ENCODE data around the gene ATAD3A. TPM values are rescaled to one million over a fixed set of nuclear protein-coding genes. Genes with fewer than 3 reads are reported as not detected.
"Not testable (repeated sequence)": the region's sequence is repeated elsewhere in the genome, so short reads cannot be mapped to it uniquely, and the experiment has no call there.

Gene ATAD3A
- total RNA-seq, 1 experiment from 2014 or later, result 55.8 TPM

- not testable (repeated sequence) for H3K4me1 ChIP-seq (ENCODE audit: insufficient read depth, low read length); H2AK5ac ChIP-seq (ENCODE audit: insufficient read length, low read length); H3K9ac ChIP-seq (ENCODE audit: extremely low read depth, insufficient read length, low read length); H3K9me3 Mint-ChIP-seq; H3K4me3 Mint-ChIP-seq; H3T11ph ChIP-seq (ENCODE audit: low read length); H2BK12ac ChIP-seq (ENCODE audit: insufficient read length, low read depth, low read length); H3K23me2 ChIP-seq (ENCODE audit: insufficient read length, low read depth, low read length, poor library complexity, severe bottlenecking); H3K27me3 Mint-ChIP-seq (ENCODE audit: low read depth); H3K56ac ChIP-seq (ENCODE audit: insufficient read length, low read depth, low read length); DNase-seq; H3K18ac ChIP-seq (ENCODE audit: insufficient read length, low read depth, low read length); H3K4ac ChIP-seq (ENCODE audit: low read depth, low read length); H2AFZ ChIP-seq (ENCODE audit: low read length); H2BK5ac ChIP-seq (ENCODE audit: insufficient read length, low read length); H4K5ac ChIP-seq (ENCODE audit: insufficient read length, low read depth, low read length); H3K4me1 Mint-ChIP-seq; H2BK120ac ChIP-seq (ENCODE audit: low read depth, low read length, poor library complexity, severe bottlenecking); H3K79me1 ChIP-seq (ENCODE audit: insufficient read depth, low read depth, low read length, poor library complexity, severe bottlenecking); H3K27me3 ChIP-seq (ENCODE audit: insufficient read depth, low read length); H4K20me1 ChIP-seq (ENCODE audit: control insufficient read depth, insufficient read depth, insufficient read length); H3K79me2 ChIP-seq (ENCODE audit: insufficient read depth, low read length); H4K91ac ChIP-seq (ENCODE audit: insufficient read length, low read depth, low read length); H3K4me2 ChIP-seq (ENCODE audit: insufficient read depth, insufficient read length, low read length); H3K14ac ChIP-seq (ENCODE audit: insufficient read depth, low read length); H4K8ac ChIP-seq (replicated peaks; ENCODE audit: insufficient read length, low read depth, low read length); H3K9me3 ChIP-seq (ENCODE audit: control insufficient read depth, low read depth, low read length); H3K27ac ChIP-seq (ENCODE audit: insufficient read length, low read depth, low read length); H3K27ac Mint-ChIP-seq; H3K23ac ChIP-seq (ENCODE audit: insufficient read length, low read depth, low read length); H2BK15ac ChIP-seq (ENCODE audit: low read depth, low read length); H2BK20ac ChIP-seq (ENCODE audit: low read depth, low read length, poor library complexity, severe bottlenecking)
- WGBS (ENCODE audit: extremely low coverage, insufficient read length, low lambda C conversion rate), result no CpG with 5 or more reads among the region's 14 CpGs
- H3K36me3 Mint-ChIP-seq (ENCODE audit: insufficient read depth in 1 of 3, low read depth in 3 of 3), result peaks cover 14 to 47% (median 18%) of the 10 kb centered on the region in 3 experiments
Measured at GRCh38 chr1:1516923-1517322, 5.0 kb downstream of the ATAD3A start.
